Measurements from ENCODE around the gene KCTD3.

KCTD3 gene

GRCh38 chr1:215526147-215526845 is 40.8 kb upstream of the KCTD3 start:
- in situ Hi-C loops (cut with MboI; ENCODE audit: low sequenced_read_pairs, unreplicated experiment), result no loop called here
- TF ChIP-seq CTCF (IDR thresholded peaks at IDR 0.05; ENCODE audit: borderline replicate concordance, control extremely low read depth, extremely low read depth, insufficient read depth, missing control alignments), result peak; percentile 27
- peak; percentile 20 for DNase-seq (ENCODE audit: low spot score)

DNA sequence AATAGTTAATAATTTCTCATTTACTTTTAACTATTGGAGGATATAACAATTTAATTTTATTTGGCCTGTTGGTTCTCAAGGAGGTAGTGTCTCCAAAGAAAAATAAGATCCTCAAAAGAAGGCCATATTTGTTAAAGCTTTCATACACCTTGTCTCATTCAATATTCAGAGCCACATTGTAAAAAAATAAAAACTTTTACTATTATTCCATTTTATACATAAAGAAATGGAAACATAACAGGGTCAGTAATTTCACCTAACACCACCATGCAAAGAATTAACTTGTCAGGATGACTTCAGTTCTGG is 40.3 kb upstream of the KCTD3 start:
- no peak for TF ChIP-seq CTCF (IDR thresholded peaks at IDR 0.05; ENCODE audit: borderline replicate concordance, control extremely low read depth, extremely low read depth, insufficient read depth, missing control alignments)
- no peak for DNase-seq (ENCODE audit: low spot score)
- in situ Hi-C loops (cut with MboI; ENCODE audit: low sequenced_read_pairs, unreplicated experiment), result no loop called here

DNA sequence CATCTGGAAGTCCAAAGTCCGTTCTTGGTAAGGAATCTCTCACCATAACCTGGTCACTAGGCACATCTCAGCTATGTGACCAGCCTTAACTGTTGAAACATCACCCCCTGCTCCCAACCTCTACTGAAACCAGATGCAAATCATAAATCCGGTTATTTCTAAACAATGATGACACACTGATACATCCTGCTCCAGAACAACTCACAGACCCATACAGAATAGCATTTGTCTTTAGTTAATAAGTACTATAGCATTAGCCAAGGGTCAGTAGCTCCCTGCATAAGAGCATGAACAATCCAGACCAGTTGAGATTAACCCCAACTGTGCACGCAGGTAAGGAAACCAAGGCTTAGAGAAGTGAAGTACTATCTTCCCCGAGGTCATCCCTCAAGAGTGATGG is 38.0 kb upstream of the KCTD3 start:
- TF ChIP-seq CTCF (IDR thresholded peaks at IDR 0.05; ENCODE audit: borderline replicate concordance, control extremely low read depth, extremely low read depth, insufficient read depth, missing control alignments), result no peak
- in situ Hi-C loops (cut with MboI; ENCODE audit: low sequenced_read_pairs, unreplicated experiment), result no loop called here
- DNase-seq (ENCODE audit: low spot score), result no peak

GRCh38 chr1:215529571-215529970 is 37.5 kb upstream of the KCTD3 start:
- TF ChIP-seq CTCF (IDR thresholded peaks at IDR 0.05; ENCODE audit: borderline replicate concordance, control extremely low read depth, extremely low read depth, insufficient read depth, missing control alignments), result no peak
- DNase-seq (ENCODE audit: low spot score), result no peak
- in situ Hi-C loops (cut with MboI; ENCODE audit: low sequenced_read_pairs, unreplicated experiment), result no loop called here

- in situ Hi-C loops (cut with MboI; ENCODE audit: low sequenced_read_pairs, unreplicated experiment), result no loop called here
- DNase-seq (ENCODE audit: low spot score), result no peak
- no peak for TF ChIP-seq CTCF (IDR thresholded peaks at IDR 0.05; ENCODE audit: borderline replicate concordance, control extremely low read depth, extremely low read depth, insufficient read depth, missing control alignments)
Observed at GRCh38 chr1:215530401-215530984, 36.6 kb upstream of the KCTD3 start.

DNA sequence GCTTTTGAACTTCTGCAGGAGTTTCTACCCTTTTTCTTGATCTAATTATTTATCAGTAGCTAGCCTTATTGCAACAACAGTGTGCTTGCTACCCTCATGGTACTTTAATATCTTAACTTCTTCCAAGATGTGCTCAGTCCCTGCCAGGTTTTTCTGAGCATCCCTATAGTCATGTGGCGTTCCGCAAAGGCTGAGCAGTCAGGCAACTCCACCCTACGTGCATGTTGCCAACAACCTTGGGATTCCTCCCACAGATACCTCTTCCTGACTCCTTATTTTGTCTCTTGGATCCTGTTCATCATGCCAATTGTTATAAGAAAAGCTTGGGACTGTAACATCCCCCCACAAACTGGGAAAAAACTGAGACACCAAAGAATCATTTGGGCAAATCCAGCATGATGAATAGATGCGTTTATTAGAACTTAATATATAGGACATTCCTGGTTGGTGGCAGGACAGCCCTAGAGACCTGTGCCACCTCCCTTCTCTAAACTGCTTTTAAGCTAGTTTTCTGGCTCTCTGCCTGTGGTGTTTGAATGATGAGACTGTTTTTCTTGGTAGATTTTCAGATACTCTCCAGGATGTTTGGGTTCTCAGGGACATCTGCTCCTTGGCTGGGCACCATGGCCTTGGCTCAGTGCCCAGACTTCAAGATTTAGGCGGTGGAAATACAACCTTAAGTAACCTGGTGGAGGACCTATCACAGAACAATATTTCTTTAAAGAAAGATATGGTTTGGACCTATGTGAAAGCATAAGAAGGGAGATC is 27.1 kb upstream of the KCTD3 start:
- in situ Hi-C loops (cut with MboI; ENCODE audit: low sequenced_read_pairs, unreplicated experiment), result no loop called here
- DNase-seq (ENCODE audit: low spot score), result no peak
- no peak for TF ChIP-seq CTCF (IDR thresholded peaks at IDR 0.05; ENCODE audit: borderline replicate concordance, control extremely low read depth, extremely low read depth, insufficient read depth, missing control alignments)

All from GM13976 (cell line).